ENCODE measurements around the gene GSDME. TPM values are rescaled to one million over a fixed set of nuclear protein-coding genes. Genes with fewer than 3 reads are reported as not detected.

The GSDME gene
- polyA plus RNA-seq, 1 donor (not counting 4 experiments of a cell fraction or from before 2014, with no cell fraction given): 105 TPM

DNA sequence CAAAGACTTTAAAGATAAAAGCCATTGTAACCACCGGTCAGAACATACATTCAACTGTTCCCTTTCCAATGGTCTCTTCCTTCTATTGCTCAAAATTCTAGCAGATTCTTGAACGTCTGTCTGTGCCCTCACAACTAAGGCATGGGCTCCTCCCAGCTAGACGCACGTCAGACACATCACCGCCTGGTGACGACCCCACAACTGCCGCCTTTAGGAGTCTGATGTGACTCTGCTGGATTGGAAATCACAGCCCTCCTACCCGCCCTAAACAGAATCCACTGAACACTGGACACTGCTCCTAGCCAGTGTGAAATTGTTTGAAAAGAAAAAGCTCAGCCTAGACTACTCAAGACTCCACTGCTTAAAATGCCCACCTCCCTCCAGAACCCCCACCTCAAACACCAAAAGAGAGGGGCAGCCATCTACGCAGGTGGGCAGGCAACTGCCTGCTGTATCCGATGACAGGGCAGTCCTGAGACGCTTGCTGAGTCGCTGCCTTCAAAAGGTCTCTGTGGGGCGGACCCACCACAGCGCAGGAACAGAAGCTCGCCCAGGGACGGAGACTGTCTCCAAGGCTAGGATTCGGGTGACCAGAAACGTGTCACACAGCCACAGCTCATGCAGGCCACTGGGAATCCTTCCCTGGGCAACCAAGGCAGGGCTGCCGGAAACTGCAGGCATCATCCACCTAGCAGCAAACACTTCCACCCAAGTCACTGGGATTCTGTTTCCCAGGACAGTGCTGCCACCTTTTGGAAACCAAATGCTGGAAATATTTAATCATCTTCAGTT, 34.7 kb downstream of the GSDME start:
- Histone ChIP-seq H2AFZ (ENCODE audit: control insufficient read depth, low read length) (no peak overlapping the region), H3K9ac (ENCODE audit: control insufficient read depth, extremely low read depth, insufficient read depth, low read length) (no peak overlapping the region), H3K4me3 (ENCODE audit: control insufficient read depth in 2 of 3, extremely low read depth in 1 of 3, insufficient read depth in 2 of 3, low read depth in 1 of 3, low read length in 3 of 3) (no peak overlapping the region), H3K4me1 (ENCODE audit: control insufficient read depth, extremely low read depth, insufficient read depth, low read length) (peaks cover 14% of the 10 kb centered on the region), H3K27ac (ENCODE audit: control insufficient read depth, insufficient read depth, low read length) (no peak overlapping the region), H3K9me1 (ENCODE audit: control insufficient read depth, extremely low read depth, insufficient read depth, low read length) (peaks cover 5% of the 10 kb centered on the region), H3K79me2 (ENCODE audit: control insufficient read depth, insufficient read depth, low read length) (peaks cover 23% of the 10 kb centered on the region), H3K36me3 (ENCODE audit: control insufficient read depth in 2 of 2, extremely low read depth in 1 of 2, insufficient read depth in 2 of 2, low read length in 2 of 2) (peaks cover 10 to 27% of the 10 kb centered on the region in 2 experiments), H3K27me3 (ENCODE audit: control insufficient read depth, extremely low read depth, insufficient read depth, low read length) (no peaks in the 10 kb centered on the region), H3K4me2 (ENCODE audit: control insufficient read depth, extremely low read depth, insufficient read depth, low read depth, low read length) (no peak overlapping the region), H3K9me3 (ENCODE audit: control insufficient read depth, low read depth, low read length) (no peaks in the 10 kb centered on the region), H4K20me1 (ENCODE audit: control insufficient read depth, extremely low read depth, insufficient read depth, low read length) (no peaks in the 10 kb centered on the region)
- FAIRE-seq: no peak
- TF ChIP-seq EZH2 (IDR thresholded peaks at IDR 0.05; ENCODE audit: low read length): no peak
- peak; percentile 15 to 58 (median 21) for TF ChIP-seq CTCF (optimal IDR thresholded peaks at IDR 0.05 in 1 of 3, IDR thresholded peaks at IDR 0.05 in 1 of 3, conservative IDR thresholded peaks at IDR 0.05 in 1 of 3; ENCODE audit: extremely low read depth in 1 of 3, insufficient read depth in 2 of 3, low read length in 3 of 3)
- DNase-seq (ENCODE audit: low read depth, low spot score): no peak
- dilution Hi-C loops (cut with MboI; ENCODE audit: extremely low pct_ligation_motif_present, low sequenced_read_pairs): no loop called here

DNA sequence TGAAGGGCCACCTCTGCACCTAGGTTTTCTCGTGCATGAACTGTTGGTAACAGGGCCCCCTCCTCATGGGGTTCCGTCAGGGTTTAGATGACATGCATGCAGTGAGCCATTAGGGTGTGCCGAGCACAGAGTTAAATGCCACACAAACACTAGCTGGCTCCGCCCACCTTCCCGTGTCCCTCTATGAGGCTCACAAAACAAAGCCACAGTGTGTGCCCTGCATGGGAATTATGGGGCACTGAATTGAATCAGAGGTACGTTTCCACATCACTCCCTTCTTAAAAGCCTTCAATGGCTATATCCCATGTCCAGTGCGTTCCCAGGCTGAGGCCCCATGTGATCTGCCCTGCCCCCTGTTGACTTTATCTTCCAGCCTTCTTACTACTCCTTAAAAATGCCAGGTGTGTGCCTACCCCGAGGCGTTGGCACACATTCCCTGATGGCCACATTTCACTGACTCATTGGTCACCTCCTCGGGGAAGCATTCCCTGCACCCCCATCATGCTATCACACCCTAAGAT, 35.7 kb downstream of the GSDME start:
- H3K27me3 ChIP-seq (ENCODE audit: control insufficient read depth, extremely low read depth, insufficient read depth, low read length): no peaks in the 10 kb centered on the region
- H3K4me1 ChIP-seq (ENCODE audit: control insufficient read depth, extremely low read depth, insufficient read depth, low read length): peaks cover 14% of the 10 kb centered on the region
- H3K4me3 ChIP-seq (ENCODE audit: control insufficient read depth in 2 of 3, extremely low read depth in 1 of 3, insufficient read depth in 2 of 3, low read depth in 1 of 3, low read length in 3 of 3): no peak overlapping the region
- H3K36me3 ChIP-seq (ENCODE audit: control insufficient read depth in 2 of 2, extremely low read depth in 1 of 2, insufficient read depth in 2 of 2, low read length in 2 of 2): peaks cover 18 to 36% of the 10 kb centered on the region in 2 experiments
- peak overlapping the region; percentile 29 for H3K4me2 ChIP-seq (ENCODE audit: control insufficient read depth, extremely low read depth, insufficient read depth, low read depth, low read length)
- H3K9me3 ChIP-seq (ENCODE audit: control insufficient read depth, low read depth, low read length): no peaks in the 10 kb centered on the region
- no peak overlapping the region for H3K27ac ChIP-seq (ENCODE audit: control insufficient read depth, insufficient read depth, low read length)
- peaks cover 5% of the 10 kb centered on the region for H3K9me1 ChIP-seq (ENCODE audit: control insufficient read depth, extremely low read depth, insufficient read depth, low read length)
- no peak overlapping the region for H2AFZ ChIP-seq (ENCODE audit: control insufficient read depth, low read length)
- peaks cover 20% of the 10 kb centered on the region for H3K79me2 ChIP-seq (ENCODE audit: control insufficient read depth, insufficient read depth, low read length)
- no peak for TF ChIP-seq EZH2 (IDR thresholded peaks at IDR 0.05; ENCODE audit: low read length)
- TF ChIP-seq CTCF (optimal IDR thresholded peaks at IDR 0.05 in 1 of 3, IDR thresholded peaks at IDR 0.05 in 1 of 3, conservative IDR thresholded peaks at IDR 0.05 in 1 of 3; ENCODE audit: extremely low read depth in 1 of 3, insufficient read depth in 2 of 3, low read length in 3 of 3): no peak
- peak; percentile 50 for DNase-seq (ENCODE audit: low read depth, low spot score)
- dilution Hi-C loops (cut with MboI; ENCODE audit: extremely low pct_ligation_motif_present, low sequenced_read_pairs): no loop called here
- no peak overlapping the region for H3K9ac ChIP-seq (ENCODE audit: control insufficient read depth, extremely low read depth, insufficient read depth, low read length)
- H4K20me1 ChIP-seq (ENCODE audit: control insufficient read depth, extremely low read depth, insufficient read depth, low read length): no peaks in the 10 kb centered on the region
- no peak for FAIRE-seq

Measured in keratinocyte (primary cell).